Measurements from ENCODE around the gene ENOPH1. TPM values are rescaled to one million over a fixed set of nuclear protein-coding genes. Genes with fewer than 3 reads are reported as not detected.

The ENOPH1 gene
- total RNA-seq, 1 donor: 24.8 TPM

DNA sequence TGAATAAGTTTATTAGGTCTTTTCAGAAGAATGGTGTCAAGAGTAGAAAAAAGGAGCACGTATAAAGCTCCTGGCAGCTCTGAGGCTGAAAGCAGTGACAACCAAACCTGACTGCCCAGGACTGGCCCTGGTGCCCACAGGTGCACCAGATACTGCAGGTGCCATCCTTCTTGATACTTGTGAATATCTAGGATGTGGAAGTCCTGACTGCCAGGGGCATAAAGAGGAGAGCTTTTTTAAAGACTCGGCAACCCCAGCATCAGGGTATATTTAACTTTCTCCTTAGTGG, 70.7 kb downstream of the ENOPH1 start:
- DNase-seq (ENCODE audit: low read depth in 2 of 3, low spot score in 2 of 3): no peak

DNA sequence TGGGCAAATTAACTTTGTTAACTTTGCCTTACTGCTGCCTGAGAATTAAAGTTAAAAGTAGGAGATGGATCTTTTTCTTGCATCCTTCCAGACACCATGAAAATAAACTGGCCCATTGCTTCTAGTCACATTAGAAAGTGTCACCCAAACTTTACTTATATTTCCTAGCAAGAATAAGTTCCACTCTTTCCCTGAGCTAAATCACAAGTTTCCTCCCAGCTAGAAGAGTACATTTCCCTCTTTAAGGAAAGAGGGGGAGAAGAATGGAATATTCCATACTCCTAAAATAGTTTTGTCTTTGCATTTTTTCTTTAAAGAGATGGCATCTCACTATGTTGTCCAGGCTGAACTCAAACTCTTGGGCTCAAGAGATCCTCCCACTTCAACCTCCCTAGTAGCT, 77.6 kb downstream of the ENOPH1 start:
- DNase-seq (ENCODE audit: low read depth in 2 of 3, low spot score in 2 of 3): no peak

DNA sequence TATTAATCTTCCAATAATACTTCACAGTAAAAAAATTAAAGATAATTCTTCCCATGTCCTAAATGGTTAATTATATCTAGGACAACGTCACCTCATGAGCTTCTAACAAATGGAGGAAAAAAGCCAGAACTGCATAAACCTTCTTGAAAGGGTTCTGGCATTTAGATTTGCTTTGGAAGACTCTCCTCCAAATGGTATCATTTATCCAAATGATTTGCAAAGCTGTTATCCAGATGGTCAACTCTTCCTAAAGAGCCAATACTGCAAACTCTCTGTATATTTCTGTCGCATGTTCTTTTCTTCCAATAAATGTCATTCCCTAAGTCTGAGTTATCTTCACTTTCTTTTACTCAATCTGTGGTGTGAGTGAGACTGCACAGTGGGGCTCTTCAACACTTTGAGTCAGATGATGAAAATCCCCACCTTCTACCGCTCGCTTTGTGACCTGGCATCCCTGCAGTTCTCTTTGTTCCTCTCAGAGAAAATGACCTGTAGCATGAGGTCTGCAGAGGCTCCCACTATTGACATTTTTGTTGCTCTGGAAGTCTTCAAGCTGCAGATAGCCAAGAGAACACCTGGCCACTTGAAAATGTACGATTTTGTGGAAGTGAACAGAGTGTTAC, 78.5 kb downstream of the ENOPH1 start:
- no peak for DNase-seq (ENCODE audit: low read depth in 2 of 3, low spot score in 2 of 3)

DNA sequence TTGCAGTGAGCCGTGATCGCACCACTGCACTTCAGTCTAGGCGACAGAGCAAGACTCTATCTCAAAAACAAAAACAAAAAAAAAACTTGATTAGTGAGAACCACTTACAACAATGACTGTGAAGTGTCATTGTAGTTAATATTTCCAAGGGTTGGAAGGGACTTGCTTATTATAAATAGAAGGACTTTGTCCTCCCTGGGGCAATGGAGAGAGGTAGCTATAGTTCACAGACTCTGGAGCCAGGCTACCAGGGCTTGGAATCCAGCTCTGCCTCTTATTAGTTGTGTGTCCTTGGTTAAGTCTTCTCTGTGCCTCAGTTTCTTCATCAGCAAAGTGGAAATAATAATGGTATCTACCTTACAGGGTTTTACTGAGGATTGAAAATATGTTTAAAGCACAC, 79.8 kb downstream of the ENOPH1 start:
- no peak for DNase-seq (ENCODE audit: low read depth in 2 of 3, low spot score in 2 of 3)

Small RNA genes lying within 50 kb of the gene (small RNA-seq; reads per million reads assigned to genes)
- not detected for gene RF00150

Other genes with a start within 250 kb of the ENOPH1 start
- gene HNRNPD, start 56.6 kb upstream of the ENOPH1 start, total RNA-seq: 67.6 TPM
- gene HNRNPDL, start 128 bp upstream of the ENOPH1 start, total RNA-seq: 77.0 TPM
- gene TMEM150C, start 131.4 kb downstream of the ENOPH1 start, total RNA-seq: 8.6 TPM

Measured in hematopoietic multipotent progenitor cell (in vitro differentiated cells).